Thyroid gland (tissue), 4 donors: ENCODE measurements around the gene OR4D6. TPM values are rescaled to one million over a fixed set of nuclear protein-coding genes. Genes with fewer than 3 reads are reported as not detected.

Source experiments
- DNase-seq, 2 donors: peaks; one replicate each; pipeline ENCODE4 v3.0.0-alpha.2; 2019
- H3K27ac ChIP-seq, 3 donors: fragments of 200-600 bp; sonication (generic); 1 replicate in 2 of 3; 2 replicates in 1 of 3; pipeline ENCODE4 v1.5.1; 2016 to 2019; ENCODE audit warnings: mild to moderate bottlenecking in 1 of 3, moderate library complexity in 1 of 3
- H3K27me3 ChIP-seq: fragments of 200-600 bp; sonication (generic); one replicate; pipeline ENCODE4 v1.5.1; 2019
- H3K36me3 ChIP-seq, 2 donors: fragments of 200-600 bp; sonication (generic); one replicate each; pipeline ENCODE4 v1.5.1; 2016 to 2019
- H3K4me1 ChIP-seq, 2 donors: fragments of 200-600 bp; sonication (generic); one replicate each; pipeline ENCODE4 v1.5.1; 2017 to 2019
- H3K4me3 ChIP-seq, 3 donors: fragments of 200-600 bp; sonication (generic); replicated peaks in 1 of 3; 1 replicate in 2 of 3; 2 replicates in 1 of 3; pipeline ENCODE4 v1.5.1; 2016; ENCODE audit warnings: mild to moderate bottlenecking in 1 of 3
- H3K9me3 ChIP-seq: fragments of 200-600 bp; sonication (generic); one replicate; pipeline ENCODE4 v1.5.1; 2017
- CTCF ChIP-seq, 6 experiments: fragments of 200-600 bp in 3 of 6; fragments of 450-650 bp in 3 of 6; sonication (generic) in 3 of 6; IDR thresholded peaks; one replicate each; pipeline ENCODE4 v1.5.1; 2016 to 2019; ENCODE audit warnings: antibody characterized with exemption in 6 of 6, mild to moderate bottlenecking in 2 of 6, inconsistent platforms in 1 of 6, moderate library complexity in 1 of 6
- POLR2A ChIP-seq, 2 donors: fragments of 450-650 bp; IDR thresholded peaks; one replicate each; pipeline ENCODE4 v1.6.1; 2017; ENCODE audit warnings: antibody characterized with exemption in 2 of 2, mild to moderate bottlenecking in 2 of 2, moderate library complexity in 1 of 2
- WGBS, 2 donors: methylation state at CpG; one replicate each; pipeline ENCODE4 v1.1.5; 2017; 5-methylcytosine and 5-hydroxymethylcytosine counted together
- intact Hi-C: fragments of 100-400 bp; cut with DNase I; formaldehyde crosslinking; loops from one replicate; pipeline ENCODE4 v1.15.1; 2023
- total RNA-seq, 4 donors: library from RNA; depleted of rRNA; stranded (reverse); fragments of >200 nt; gene quantifications; one replicate each; pipeline ENCODE4 v1.2.3, GENCODE V29; 2016

Gene OR4D6
- total RNA-seq, 4 donors from 2014 or later = not detected

DNA sequence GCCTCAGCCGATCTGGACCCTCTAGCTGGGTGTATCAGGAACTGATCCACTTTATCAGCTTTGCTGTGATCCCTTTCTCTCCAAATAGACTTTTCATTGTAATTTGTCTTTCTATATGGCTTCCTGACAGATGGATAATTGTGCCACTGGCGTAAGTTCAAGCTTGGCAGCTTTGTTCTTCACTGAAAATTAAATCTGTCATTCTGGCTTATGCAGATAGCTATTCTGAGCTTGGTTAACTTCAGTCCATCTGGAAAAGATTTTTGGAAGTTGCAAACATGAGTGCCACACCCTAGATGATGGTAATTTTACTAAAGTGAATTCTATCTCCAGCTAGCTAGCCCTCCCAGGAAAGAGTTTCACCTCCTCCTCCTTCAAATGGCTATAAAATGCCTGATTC lies 38.6 kb upstream of the OR4D6 start:
- intact Hi-C loops = no loop called here
- WGBS, 2 donors = 74 to 75% methylated on average over 2 of the region's 2 CpGs

DNA sequence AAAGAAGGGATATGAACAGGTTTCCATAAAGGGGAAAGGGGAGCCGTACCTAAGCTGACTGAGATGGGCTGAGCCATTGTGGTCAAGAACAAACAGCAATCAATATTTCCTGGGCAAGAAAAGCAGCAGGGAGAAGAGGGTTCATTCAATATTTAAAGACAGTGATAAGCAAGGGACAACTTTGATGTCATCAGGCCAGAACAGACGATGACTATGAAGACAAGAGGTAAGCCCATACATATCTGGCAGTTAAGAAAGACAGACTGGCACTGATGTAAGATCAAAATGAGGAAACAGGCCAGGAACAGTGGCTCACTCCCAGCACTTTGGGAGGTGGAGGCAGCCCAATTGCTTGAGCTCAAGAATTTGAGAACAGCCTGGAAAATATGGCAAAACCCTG lies 32.9 kb upstream of the OR4D6 start:
- H3K27ac ChIP-seq = no peak overlapping the region

More for the DNA sequence above, 38.6 kb upstream of the OR4D6 start:
- TF ChIP-seq CTCF (IDR thresholded peaks at IDR 0.05) = no peak
- TF ChIP-seq POLR2A (IDR thresholded peaks at IDR 0.05) = no peak
- Histone ChIP-seq H3K27ac (no peak overlapping the region), H3K4me1 (no peaks in the 10 kb centered on the region), H3K9me3 (no peaks in the 10 kb centered on the region), H3K27me3 (no peaks in the 10 kb centered on the region), H3K4me3 (no peak overlapping the region), H3K36me3 (no peaks in the 10 kb centered on the region)
- no peak for DNase-seq

DNA sequence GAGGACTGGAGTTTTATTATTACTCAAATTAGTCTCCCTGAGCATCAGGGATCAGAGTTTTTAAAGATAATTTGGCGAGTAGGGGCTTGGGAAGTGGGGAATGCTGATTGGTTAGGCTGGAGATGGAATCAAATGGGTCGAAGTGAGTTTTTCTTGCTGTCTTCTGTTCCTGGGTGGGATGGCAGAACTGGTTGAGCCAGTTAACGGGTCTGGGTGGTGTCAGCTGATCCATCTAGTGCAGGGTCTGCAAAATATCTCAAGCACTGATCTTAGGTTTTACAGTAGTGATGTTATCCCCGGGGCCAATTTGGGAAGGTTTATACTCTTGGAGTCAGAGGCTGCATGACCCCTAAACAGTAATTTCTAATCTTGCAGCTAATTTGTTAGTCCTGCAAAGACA lies 31.6 kb upstream of the OR4D6 start:
- Histone ChIP-seq H3K36me3 (no peaks in the 10 kb centered on the region), H3K27me3 (no peaks in the 10 kb centered on the region), H3K9me3 (no peaks in the 10 kb centered on the region), H3K27ac (no peak overlapping the region), H3K4me3 (no peak overlapping the region), H3K4me1 (no peaks in the 10 kb centered on the region)
- no peak for TF ChIP-seq CTCF (IDR thresholded peaks at IDR 0.05)
- no peak for TF ChIP-seq POLR2A (IDR thresholded peaks at IDR 0.05)
- DNase-seq = no peak
- intact Hi-C loops = no loop called here
- WGBS, 2 donors = 36 to 39% methylated on average over 4 of the region's 4 CpGs

More for the DNA sequence above, 32.9 kb upstream of the OR4D6 start:
- Histone ChIP-seq H3K27me3 (no peaks in the 10 kb centered on the region), H3K36me3 (no peaks in the 10 kb centered on the region), H3K9me3 (no peaks in the 10 kb centered on the region), H3K4me3 (no peak overlapping the region), H3K4me1 (no peaks in the 10 kb centered on the region)
- intact Hi-C loops = no loop called here
- TF ChIP-seq CTCF (IDR thresholded peaks at IDR 0.05) (no peak), POLR2A (IDR thresholded peaks at IDR 0.05) (no peak)
- 73 to 79% methylated on average over 2 of the region's 2 CpGs for WGBS, 2 donors
- no peak for DNase-seq

DNA sequence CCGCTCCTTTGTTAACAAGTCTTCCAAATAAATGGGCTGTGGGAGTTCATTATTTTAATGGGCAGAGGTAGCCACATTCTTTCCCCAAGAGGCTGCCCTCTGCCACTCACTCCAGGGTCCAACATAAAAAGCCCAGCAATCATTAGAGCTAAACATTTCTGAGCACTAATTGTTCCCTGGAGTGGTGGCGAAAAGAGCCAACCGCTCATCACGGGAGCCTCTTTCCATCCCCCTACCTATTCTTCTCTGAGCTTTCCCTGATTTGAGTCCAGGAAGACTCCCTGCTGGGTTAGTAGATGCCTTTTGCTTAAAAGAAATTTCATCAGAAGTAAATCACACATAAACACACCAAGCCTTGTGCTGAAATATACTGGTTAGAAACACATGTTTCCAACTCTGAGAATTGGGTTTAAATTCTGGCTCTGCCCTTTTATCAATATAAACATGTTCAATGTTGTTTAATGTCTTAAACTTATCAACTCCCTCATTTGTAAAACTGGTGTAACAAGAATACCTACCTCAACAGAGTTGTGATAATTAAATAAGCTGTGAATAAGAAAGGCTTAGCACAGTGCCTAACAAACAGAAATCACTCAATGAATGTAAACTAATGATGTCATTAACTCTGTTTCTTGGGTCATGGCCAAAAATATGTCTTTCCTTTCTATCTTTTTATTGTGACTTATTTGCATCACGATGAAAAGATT lies 30.2 kb upstream of the OR4D6 start, which contains the start of gene OR5A2:
Gene OR5A2 (minus strand): TSS at position 53 of the 707 bp plus-strand sequence. CDS start 3,460 bp downstream, outside the sequence.
- H3K4me1 ChIP-seq = no peaks in the 10 kb centered on the region
- no peaks in the 10 kb centered on the region for H3K9me3 ChIP-seq
- no peaks in the 10 kb centered on the region for H3K27me3 ChIP-seq
- intact Hi-C loops = no loop called here
- H3K4me3 ChIP-seq = no peak within 1 kb of the TSS
- DNase-seq = no peak
- WGBS, 2 donors = 44 to 52% methylated on average over 5 of the region's 5 CpGs
- no peak within 1 kb of the TSS for H3K27ac ChIP-seq
- no peaks in the 10 kb centered on the region for H3K36me3 ChIP-seq
- TF ChIP-seq CTCF (IDR thresholded peaks at IDR 0.05) (no peak), POLR2A (IDR thresholded peaks at IDR 0.05) (no peak)

- no peak for DNase-seq
- H3K27me3 ChIP-seq = no peaks in the 10 kb centered on the region
- TF ChIP-seq CTCF (IDR thresholded peaks at IDR 0.05) = no peak
- TF ChIP-seq POLR2A (IDR thresholded peaks at IDR 0.05) = no peak
- no peak overlapping the region for H3K4me3 ChIP-seq
- no peaks in the 10 kb centered on the region for H3K36me3 ChIP-seq
- no peak overlapping the region for H3K27ac ChIP-seq
- H3K4me1 ChIP-seq = no peaks in the 10 kb centered on the region
- H3K9me3 ChIP-seq = no peaks in the 10 kb centered on the region
- intact Hi-C loops = no loop called here
These were observed 29.7 kb upstream of the OR4D6 start for GRCh38 chr11:59427068-59427382.
